LNCaP clone FGC (cell line): Measurements from ENCODE around the gene SLC2A3.
"Not testable (repeated sequence)": the region's sequence is repeated elsewhere in the genome, so short reads cannot be mapped to it uniquely, and the experiment has no call there.

Experiments
- DNase-seq: peaks from one replicate; pipeline ENCODE4 v3.0.0-alpha.2; 2011; ENCODE audit warnings: low read depth
- H3K4me3 ChIP-seq: 2 replicates; pipeline ENCODE4 v1.5.1; 2011; ENCODE audit warnings: mild to moderate bottlenecking, low read depth, low read length, control low read depth
- CTCF ChIP-seq: IDR thresholded peaks from 2 replicates; pipeline ENCODE4 v1.5.1; 2012; ENCODE audit warnings: mild to moderate bottlenecking; ENCODE audit not compliant: control insufficient read depth, insufficient read depth; ENCODE audit errors: extremely low read depth

SLC2A3 gene

GRCh38 chr12:7935590-7936581 is at the start of gene SLC2A3:
TSS of gene SLC2A3 (minus strand) at chr12:7936187. CDS start at chr12:7936034, 153 bp downstream.
- TF ChIP-seq CTCF: no peak
- no peak within 1 kb of the TSS for H3K4me3 ChIP-seq
- DNase-seq: no peak

- TF ChIP-seq CTCF: no peak
- H3K4me3 ChIP-seq: no peak overlapping the region
- no peak for DNase-seq
Observed at GRCh38 chr12:7984900-7985299, 48.9 kb upstream of the SLC2A3 start.

GRCh38 chr12:7983460-7983859 is 47.5 kb upstream of the SLC2A3 start:
- not testable (repeated sequence) for DNase-seq, H3K4me3 ChIP-seq

GRCh38 chr12:7983019-7983418 is 47.0 kb upstream of the SLC2A3 start:
- DNase-seq: not testable (repeated sequence)

GRCh38 chr12:7982332-7982735 is 46.3 kb upstream of the SLC2A3 start:
- not testable (repeated sequence) for H3K4me3 ChIP-seq, DNase-seq

More at GRCh38 chr12:7983019-7983418, 47.0 kb upstream of the SLC2A3 start:
- H3K4me3 ChIP-seq: not testable (repeated sequence)

GRCh38 chr12:7981446-7981845 is 45.5 kb upstream of the SLC2A3 start:
- no peak for DNase-seq
- no peak for TF ChIP-seq CTCF
- no peak overlapping the region for H3K4me3 ChIP-seq

GRCh38 chr12:7977351-7978124 is 41.6 kb upstream of the SLC2A3 start:
- not testable (repeated sequence) for H3K4me3 ChIP-seq, DNase-seq

GRCh38 chr12:7973457-7973825 is 37.5 kb upstream of the SLC2A3 start:
- DNase-seq: no peak
- no peak for TF ChIP-seq CTCF
- no peak overlapping the region for H3K4me3 ChIP-seq
